Measurements from ENCODE around the gene IQSEC1. TPM values are rescaled to one million over a fixed set of nuclear protein-coding genes. Genes with fewer than 3 reads are reported as not detected.
A peak's percentile ranks its signal among the peaks of the same experiment; 100 is the strongest.

IQSEC1 gene
- polyA plus RNA-seq, 3 donors from 2014 or later: 9.0 to 40.5 (median 15.3) TPM

DNA sequence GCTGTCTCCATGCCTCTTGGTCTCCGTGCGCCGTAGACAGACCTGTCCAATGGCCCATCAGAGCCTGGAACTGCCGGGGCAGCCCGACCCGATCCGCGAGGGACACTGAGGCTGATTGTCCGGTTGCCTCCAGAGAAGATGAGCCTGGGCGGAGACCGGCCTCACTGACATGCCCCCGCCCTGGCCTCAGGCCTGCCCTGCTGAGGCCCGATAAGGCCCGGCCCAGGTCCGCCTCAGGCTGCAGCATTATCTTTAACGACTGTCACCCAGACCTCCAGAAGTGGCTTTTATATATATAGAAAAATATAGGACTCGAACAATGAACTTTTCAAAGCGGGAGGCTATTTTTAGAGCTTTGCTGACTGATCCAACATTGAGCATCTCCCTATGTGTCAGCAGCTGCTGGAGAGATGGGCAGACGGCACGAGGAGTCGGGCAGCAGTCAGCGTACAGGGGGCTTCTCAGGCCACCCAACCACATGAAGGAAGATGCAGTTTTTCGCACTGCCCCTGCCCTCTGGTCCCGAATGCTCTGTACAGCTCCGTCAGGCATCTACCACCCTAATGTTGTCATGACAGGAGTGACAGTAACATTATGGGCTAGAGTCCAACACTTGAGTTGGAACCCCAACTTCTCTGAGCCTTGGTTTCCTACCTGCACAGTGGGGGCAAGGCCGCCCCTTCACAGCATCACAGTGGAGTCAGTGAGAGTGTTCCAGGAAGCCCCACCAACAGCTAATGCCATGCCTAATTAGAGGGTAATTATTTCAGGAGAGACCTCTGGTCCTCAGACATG, 119.8 kb downstream of the IQSEC1 start:
- H3K9me3 Mint-ChIP-seq: no peaks in the 10 kb centered on the region
- H3K4me1 Mint-ChIP-seq: peaks cover 79 to 83% of the 10 kb centered on the region in 2 donors
- peak overlapping the region in 1 of 5 donors; percentile 46 for H3K4me3 Mint-ChIP-seq
- peak overlapping the region in 3 of 6 donors; percentile 23 to 53 (median 40) for H3K27ac Mint-ChIP-seq
- no peak for DNase-seq
- H3K36me3 Mint-ChIP-seq: peaks cover 0 to 8% (median 3%) of the 10 kb centered on the region in 3 donors
- peaks cover 0 to 7% (median 1%) of the 10 kb centered on the region in 3 donors for H3K27me3 Mint-ChIP-seq (ENCODE audit: low read depth in 3 of 3)

DNA sequence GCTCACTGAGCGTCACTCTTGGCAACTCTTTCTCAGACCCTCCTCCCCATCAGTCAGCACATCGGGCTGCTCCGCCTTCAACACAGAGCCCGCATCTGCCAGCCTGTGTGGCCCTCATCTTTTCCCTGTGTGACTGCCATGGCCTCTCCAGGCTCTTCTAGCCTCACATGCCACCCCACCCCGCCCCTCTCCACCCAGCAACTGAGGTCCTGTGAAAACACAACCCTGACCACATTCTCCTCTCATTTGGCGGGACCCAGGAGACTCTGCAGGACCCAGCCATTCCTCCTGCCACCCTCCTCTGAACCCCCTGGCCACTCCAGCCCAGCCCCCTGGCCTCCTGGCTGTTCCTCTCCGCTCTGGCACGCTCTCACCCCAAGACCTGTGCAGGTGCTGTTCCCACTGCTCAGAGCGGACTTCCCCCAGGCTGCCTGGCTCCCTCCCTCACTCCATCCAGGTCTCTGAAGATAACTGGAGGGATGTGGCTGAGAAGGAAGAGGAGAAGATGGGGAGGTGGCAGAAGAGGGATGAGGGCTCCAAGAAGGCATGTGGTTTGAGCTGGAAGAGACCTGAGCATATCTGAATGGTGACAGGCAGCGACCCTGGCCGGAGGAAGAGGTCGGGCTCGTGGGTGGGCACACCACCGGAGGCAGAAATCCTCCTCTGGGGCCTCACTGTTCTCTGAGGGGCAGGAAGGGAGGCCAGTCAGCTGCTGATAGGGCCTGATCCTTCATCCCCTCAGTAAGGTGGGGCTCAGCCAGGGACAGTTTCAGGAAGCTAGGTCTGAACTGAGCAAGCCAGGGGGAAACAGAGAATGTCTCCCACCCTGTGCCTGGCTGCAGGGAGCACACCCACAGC, 120.7 kb downstream of the IQSEC1 start:
- H3K27me3 Mint-ChIP-seq (ENCODE audit: low read depth in 3 of 3): peaks cover 0 to 7% (median 1%) of the 10 kb centered on the region in 3 donors
- DNase-seq: no peak
- H3K27ac Mint-ChIP-seq: peak overlapping the region in 4 of 6 donors; percentile 21 to 68 (median 56)
- H3K4me3 Mint-ChIP-seq: no peak overlapping the region
- H3K4me1 Mint-ChIP-seq: peaks cover 79 to 83% of the 10 kb centered on the region in 2 donors
- no peaks in the 10 kb centered on the region for H3K9me3 Mint-ChIP-seq
- H3K36me3 Mint-ChIP-seq: peaks cover 0 to 8% (median 3%) of the 10 kb centered on the region in 3 donors

- Mint-ChIP-seq H3K4me1 (peaks cover 65 to 81% of the 10 kb centered on the region in 2 donors), H3K27me3 (ENCODE audit: low read depth in 3 of 3) (peaks cover 0 to 1% (median 0%) of the 10 kb centered on the region in 3 donors), H3K36me3 (peaks cover 0 to 5% (median 0%) of the 10 kb centered on the region in 3 donors), H3K4me3 (peak overlapping the region; percentile 57 to 71 (median 63)), H3K27ac (peak overlapping the region; percentile 40 to 77 (median 64)), H3K9me3 (no peaks in the 10 kb centered on the region)
- DNase-seq: peak; percentile 56 to 61 (median 60)
These were observed 124.1 kb downstream of the IQSEC1 start for GRCh38 chr3:12948891-12949711.

DNA sequence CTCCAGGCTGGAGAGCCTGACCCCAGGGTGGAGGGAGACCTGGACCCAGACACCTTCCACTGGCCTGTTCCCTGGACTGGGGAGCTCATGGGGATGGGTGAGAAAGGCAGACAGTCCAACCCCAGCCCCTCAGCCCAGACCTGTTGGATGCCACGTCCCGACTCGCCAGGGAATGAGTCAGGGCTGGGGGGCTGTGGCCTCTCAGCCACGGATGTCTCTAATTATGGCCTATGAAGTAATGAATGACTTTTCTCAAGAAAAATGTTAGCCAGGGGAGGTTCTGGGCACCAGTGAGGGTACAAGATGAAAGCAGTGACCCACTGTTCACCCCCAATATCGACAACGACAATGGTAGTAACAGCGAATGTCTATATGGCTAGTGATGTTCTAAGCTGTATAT, 124.9 kb downstream of the IQSEC1 start:
- Mint-ChIP-seq H3K4me1 (peaks cover 59 to 76% of the 10 kb centered on the region in 2 donors), H3K4me3 (peak overlapping the region; percentile 57 to 71 (median 63)), H3K36me3 (peaks cover 0 to 5% (median 0%) of the 10 kb centered on the region in 3 donors), H3K9me3 (no peaks in the 10 kb centered on the region), H3K27ac (peak overlapping the region in 4 of 6 donors; percentile 53 to 76 (median 58)), H3K27me3 (ENCODE audit: low read depth in 3 of 3) (no peaks in the 10 kb centered on the region)
- DNase-seq: no peak

- peak in 1 of 3 donors; percentile 23 for DNase-seq
- Mint-ChIP-seq H3K4me1 (peaks cover 59 to 74% of the 10 kb centered on the region in 2 donors), H3K27me3 (ENCODE audit: low read depth in 3 of 3) (no peaks in the 10 kb centered on the region), H3K9me3 (no peaks in the 10 kb centered on the region), H3K36me3 (peaks cover 0 to 5% (median 0%) of the 10 kb centered on the region in 3 donors), H3K4me3 (peak overlapping the region; percentile 59 to 66 (median 63)), H3K27ac (peak overlapping the region; percentile 14 to 76 (median 42))
These were observed 125.5 kb downstream of the IQSEC1 start for GRCh38 chr3:12947504-12948369.

DNA sequence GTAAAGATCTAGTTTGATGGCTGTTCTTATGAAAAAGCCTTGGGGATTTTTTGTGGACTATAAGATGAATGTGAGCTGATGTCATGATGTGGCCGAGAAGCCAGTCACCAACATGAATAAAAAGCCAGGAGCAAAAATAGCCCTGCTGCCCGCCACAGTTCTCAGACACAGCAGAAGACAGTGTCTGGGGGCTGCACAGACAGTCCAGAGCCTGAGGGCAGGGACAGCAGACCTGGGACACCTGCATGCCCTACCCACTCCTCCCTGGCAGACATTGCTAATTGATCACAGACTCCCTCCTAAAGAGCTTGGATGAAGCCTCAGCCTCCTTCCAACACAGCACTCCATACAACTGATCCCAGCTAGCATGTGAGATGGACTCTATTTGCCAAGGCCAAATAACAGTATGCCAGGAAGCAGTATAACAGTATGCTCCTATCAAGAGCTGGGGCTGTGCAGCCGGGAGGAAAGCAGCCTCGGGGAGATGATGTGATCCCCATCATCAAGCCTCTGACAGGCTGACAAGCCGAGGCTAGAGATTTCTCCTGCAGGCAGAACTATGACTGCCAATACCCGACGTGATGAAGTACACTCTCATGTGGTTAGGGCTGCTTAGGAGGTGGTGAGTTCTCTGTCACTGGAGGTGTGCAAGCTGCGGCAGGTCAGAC, 126.4 kb downstream of the IQSEC1 start:
- H3K9me3 Mint-ChIP-seq: no peaks in the 10 kb centered on the region
- peaks cover 0 to 4% (median 0%) of the 10 kb centered on the region in 3 donors for H3K36me3 Mint-ChIP-seq
- peak overlapping the region in 5 of 6 donors; percentile 4 to 65 (median 14) for H3K27ac Mint-ChIP-seq
- H3K4me3 Mint-ChIP-seq: peak overlapping the region; percentile 59 to 70 (median 63)
- no peak for DNase-seq
- H3K27me3 Mint-ChIP-seq (ENCODE audit: low read depth in 3 of 3): no peaks in the 10 kb centered on the region
- H3K4me1 Mint-ChIP-seq: peaks cover 60 to 69% of the 10 kb centered on the region in 2 donors

DNA sequence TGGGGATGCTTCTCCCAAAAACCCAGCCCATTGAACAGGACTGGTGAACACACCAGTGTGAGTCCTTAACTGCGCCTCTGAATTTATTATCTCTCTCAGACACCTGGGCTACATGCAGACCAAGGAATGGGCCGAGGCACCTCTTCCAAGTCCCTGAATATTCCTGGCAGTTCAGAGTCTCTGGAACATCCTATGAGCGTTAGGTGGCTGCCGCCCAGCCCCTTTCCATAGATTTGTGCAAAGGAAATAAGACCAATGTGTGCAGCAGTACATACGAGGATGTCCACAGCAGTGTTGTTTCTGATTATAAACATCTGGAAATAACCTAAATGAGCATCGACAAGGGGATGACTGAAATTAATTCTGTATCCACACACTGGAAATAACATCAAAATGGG, 127.0 kb downstream of the IQSEC1 start:
- Mint-ChIP-seq H3K36me3 (no peaks in the 10 kb centered on the region), H3K27me3 (ENCODE audit: low read depth in 3 of 3) (no peaks in the 10 kb centered on the region), H3K4me1 (peaks cover 55 to 64% of the 10 kb centered on the region in 2 donors), H3K9me3 (no peaks in the 10 kb centered on the region), H3K4me3 (peak overlapping the region in 4 of 5 donors; percentile 34 to 70 (median 52)), H3K27ac (peak overlapping the region in 3 of 6 donors; percentile 14 to 77 (median 72))
- no peak for DNase-seq

- Mint-ChIP-seq H3K9me3 (no peaks in the 10 kb centered on the region), H3K36me3 (peaks cover 0 to 3% (median 0%) of the 10 kb centered on the region in 3 donors), H3K4me3 (no peak overlapping the region), H3K27me3 (ENCODE audit: low read depth in 3 of 3) (peaks cover 0 to 2% (median 0%) of the 10 kb centered on the region in 3 donors), H3K4me1 (peaks cover 53 to 62% of the 10 kb centered on the region in 2 donors), H3K27ac (no peak overlapping the region)
- no peak for DNase-seq
These were observed 128.4 kb downstream of the IQSEC1 start for GRCh38 chr3:12944849-12945248.

GRCh38 chr3:12944413-12944812, 128.8 kb downstream of the IQSEC1 start:
- H3K27ac Mint-ChIP-seq: no peak overlapping the region
- no peak overlapping the region for H3K4me3 Mint-ChIP-seq
- peaks cover 0 to 2% (median 0%) of the 10 kb centered on the region in 3 donors for H3K27me3 Mint-ChIP-seq (ENCODE audit: low read depth in 3 of 3)
- H3K9me3 Mint-ChIP-seq: no peaks in the 10 kb centered on the region
- DNase-seq: no peak
- H3K4me1 Mint-ChIP-seq: peaks cover 53 to 60% of the 10 kb centered on the region in 2 donors
- peaks cover 0 to 8% (median 3%) of the 10 kb centered on the region in 3 donors for H3K36me3 Mint-ChIP-seq

- Mint-ChIP-seq H3K27me3 (ENCODE audit: low read depth in 3 of 3) (peaks cover 0 to 6% (median 0%) of the 10 kb centered on the region in 3 donors), H3K27ac (peak overlapping the region in 1 of 6 donors; percentile 34), H3K36me3 (peaks cover 0 to 9% (median 3%) of the 10 kb centered on the region in 3 donors), H3K4me3 (no peak overlapping the region), H3K9me3 (no peaks in the 10 kb centered on the region), H3K4me1 (peaks cover 44 to 49% of the 10 kb centered on the region in 2 donors)
- DNase-seq: no peak
These were observed 129.9 kb downstream of the IQSEC1 start for GRCh38 chr3:12943124-12944021.

DNA sequence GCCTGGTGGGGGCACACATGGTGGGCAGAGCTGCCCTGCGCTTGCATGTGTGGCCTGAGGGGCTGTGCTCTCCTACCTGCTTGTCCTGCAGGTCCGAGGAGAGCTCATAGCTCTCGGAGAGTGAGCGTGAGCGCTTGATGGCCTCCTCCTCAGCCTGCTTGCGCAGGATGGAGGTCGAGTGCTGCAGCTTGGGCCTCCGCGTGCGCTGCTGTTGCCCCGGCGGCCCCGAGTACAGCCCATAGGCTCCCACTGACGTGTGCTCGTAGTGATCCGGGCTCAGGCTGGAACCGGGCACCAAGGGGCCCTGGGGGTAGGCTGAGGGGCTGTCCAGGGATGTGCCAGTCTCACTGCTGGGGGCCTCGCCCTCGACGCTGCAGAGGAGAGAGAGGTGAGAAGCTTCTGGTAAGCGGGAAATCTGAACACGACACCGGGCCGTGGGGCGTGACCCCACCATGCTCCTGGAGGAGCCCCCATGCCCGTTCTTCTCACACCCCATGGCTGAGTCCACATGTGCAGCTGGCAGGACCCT, 131.7 kb downstream of the IQSEC1 start:
- H3K36me3 Mint-ChIP-seq: peaks cover 0 to 9% (median 3%) of the 10 kb centered on the region in 3 donors
- H3K4me1 Mint-ChIP-seq: peaks cover 26 to 31% of the 10 kb centered on the region in 2 donors

More for the DNA sequence above, 131.7 kb downstream of the IQSEC1 start:
- Mint-ChIP-seq H3K4me3 (no peak overlapping the region), H3K27ac (no peak overlapping the region), H3K9me3 (no peaks in the 10 kb centered on the region), H3K27me3 (ENCODE audit: low read depth in 3 of 3) (peaks cover 0 to 6% (median 0%) of the 10 kb centered on the region in 3 donors)
- DNase-seq: no peak

Data from immature natural killer cell (primary cell).